Skeletal muscle satellite cell (primary cell): ENCODE results near the gene TMOD2.

ENCODE experiments used
- H3K27me3 ChIP-seq: 2 replicates; pipeline ENCODE4 v1.7.0; 2013; ENCODE audit warnings: low read length; ENCODE audit not compliant: control insufficient read depth, insufficient read depth
- H3K36me3 ChIP-seq: 2 replicates; pipeline ENCODE4 v1.7.0; 2013; ENCODE audit warnings: mild to moderate bottlenecking, control low read depth, low read length; ENCODE audit not compliant: insufficient read depth
- H3K4me1 ChIP-seq: 2 replicates; pipeline ENCODE4 v1.7.0; 2013; ENCODE audit warnings: low read length; ENCODE audit not compliant: control insufficient read depth, insufficient read depth
- H3K4me2 ChIP-seq: 2 replicates; pipeline ENCODE4 v1.7.0; 2013; ENCODE audit warnings: mild to moderate bottlenecking, low read length
- H3K4me3 ChIP-seq: 2 replicates; pipeline ENCODE4 v1.7.0; 2013; ENCODE audit warnings: low read length
- H3K9ac ChIP-seq: 2 replicates; pipeline ENCODE4 v1.7.0; 2013; ENCODE audit warnings: mild to moderate bottlenecking, low read depth, low read length, moderate library complexity
- H3K9me3 ChIP-seq: replicated peaks from 2 replicates; pipeline ENCODE4 v1.7.0; 2013; ENCODE audit warnings: mild to moderate bottlenecking, control low read depth, low read length

Gene TMOD2

DNA sequence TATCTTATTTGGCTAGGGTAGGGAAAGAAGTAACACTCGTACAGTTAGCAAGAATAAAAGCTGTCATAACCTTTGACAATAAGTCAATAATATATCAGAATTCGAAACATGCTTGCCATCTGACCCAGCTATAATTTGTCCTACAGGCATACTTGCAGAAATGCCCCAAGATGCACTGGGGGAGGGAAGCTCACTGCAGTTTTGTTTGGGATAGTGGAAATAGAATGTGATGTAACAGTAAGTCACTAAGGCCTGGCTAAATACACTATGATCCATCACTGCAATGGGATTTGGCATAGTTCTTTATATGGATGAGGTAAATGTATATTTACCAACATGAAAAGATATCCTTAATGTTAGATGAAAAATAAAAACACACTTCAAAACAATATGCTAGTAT lies 52.6 kb downstream of the TMOD2 start:
- Histone ChIP-seq H3K36me3 (peaks cover 3% of the 10 kb centered on the region), H3K27me3 (no peaks in the 10 kb centered on the region), H3K4me2 (no peak overlapping the region), H3K9me3 (no peaks in the 10 kb centered on the region), H3K4me1 (no peaks in the 10 kb centered on the region), H3K4me3 (no peak overlapping the region), H3K9ac (no peak overlapping the region)

- no peak overlapping the region for H3K9ac ChIP-seq
- H3K4me3 ChIP-seq, result no peak overlapping the region
- peaks cover 3% of the 10 kb centered on the region for H3K36me3 ChIP-seq
- H3K4me1 ChIP-seq, result no peaks in the 10 kb centered on the region
- H3K4me2 ChIP-seq, result no peak overlapping the region
- H3K27me3 ChIP-seq, result no peaks in the 10 kb centered on the region
- no peaks in the 10 kb centered on the region for H3K9me3 ChIP-seq
These were observed 54.7 kb downstream of the TMOD2 start for GRCh38 chr15:51806123-51806522.

DNA sequence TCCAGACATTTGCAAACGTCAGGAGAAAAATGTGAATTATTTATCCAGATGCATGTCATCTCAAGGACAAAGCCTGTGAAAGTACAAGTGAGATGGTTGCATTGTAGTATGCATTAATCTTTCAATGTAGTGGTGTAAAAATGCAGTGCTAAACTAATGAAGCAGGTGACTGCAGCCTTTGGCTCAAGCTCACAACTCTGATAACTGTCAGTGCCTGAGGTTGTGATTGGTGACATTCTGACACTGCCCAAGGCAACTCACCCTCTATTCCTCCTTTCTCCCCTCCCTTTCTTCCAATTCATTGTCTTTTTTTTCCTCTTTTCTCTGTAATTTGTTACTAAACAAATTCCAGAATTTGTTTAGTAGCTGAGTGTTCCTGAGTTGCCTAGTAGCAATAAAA lies 58.1 kb downstream of the TMOD2 start:
- Histone ChIP-seq H3K36me3 (peaks cover 3% of the 10 kb centered on the region), H3K27me3 (no peaks in the 10 kb centered on the region), H3K9me3 (no peaks in the 10 kb centered on the region), H3K4me2 (no peak overlapping the region), H3K4me1 (no peaks in the 10 kb centered on the region), H3K4me3 (no peak overlapping the region), H3K9ac (no peak overlapping the region)

DNA sequence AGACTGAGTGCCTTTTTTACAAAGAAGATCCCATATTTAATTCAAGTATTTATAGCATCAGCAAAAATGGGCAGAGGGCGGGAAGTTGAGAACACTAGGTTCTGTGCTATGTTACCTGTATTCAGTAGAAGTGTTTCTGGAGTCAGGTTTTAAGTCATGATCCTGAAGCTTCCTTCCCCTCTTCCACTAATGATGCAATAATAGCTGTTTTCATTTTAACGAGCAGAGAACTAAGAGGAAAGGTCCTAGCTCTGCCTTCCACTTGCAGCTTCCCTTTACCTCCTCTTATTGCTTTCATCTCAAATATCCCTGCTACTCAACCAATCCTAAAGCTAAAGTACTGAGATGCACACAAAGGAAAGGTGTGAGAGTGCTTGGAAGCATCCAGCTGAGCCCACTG lies 61.2 kb downstream of the TMOD2 start:
- H3K4me2 ChIP-seq, result no peak overlapping the region
- H3K9me3 ChIP-seq, result no peaks in the 10 kb centered on the region
- no peak overlapping the region for H3K4me3 ChIP-seq
- H3K27me3 ChIP-seq, result no peaks in the 10 kb centered on the region
- no peaks in the 10 kb centered on the region for H3K4me1 ChIP-seq
- no peaks in the 10 kb centered on the region for H3K36me3 ChIP-seq
- H3K9ac ChIP-seq, result no peak overlapping the region

DNA sequence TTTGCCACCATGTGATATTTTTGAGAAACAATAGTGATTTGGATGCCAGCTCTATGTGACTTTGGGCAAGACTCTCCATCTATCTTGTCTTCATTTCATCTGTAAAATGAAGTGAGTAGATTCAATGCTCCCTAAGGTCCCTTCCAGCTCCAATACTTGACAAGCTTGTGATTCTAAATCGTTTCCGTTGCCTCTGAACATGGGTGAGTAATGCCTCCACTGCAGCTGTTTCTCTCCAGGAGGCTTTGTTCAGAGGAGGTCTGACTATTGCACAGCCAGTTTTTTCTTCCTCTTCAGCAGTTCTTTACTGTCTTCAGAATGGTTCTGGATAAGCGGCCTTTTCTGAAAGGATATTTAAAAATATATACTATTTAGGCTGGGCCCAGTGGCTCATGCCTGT lies 63.2 kb downstream of the TMOD2 start:
- no peaks in the 10 kb centered on the region for H3K27me3 ChIP-seq
- H3K4me3 ChIP-seq, result no peak overlapping the region
- H3K9me3 ChIP-seq, result no peaks in the 10 kb centered on the region
- no peaks in the 10 kb centered on the region for H3K4me1 ChIP-seq
- H3K4me2 ChIP-seq, result no peak overlapping the region
- H3K36me3 ChIP-seq, result no peaks in the 10 kb centered on the region
- H3K9ac ChIP-seq, result no peak overlapping the region

DNA sequence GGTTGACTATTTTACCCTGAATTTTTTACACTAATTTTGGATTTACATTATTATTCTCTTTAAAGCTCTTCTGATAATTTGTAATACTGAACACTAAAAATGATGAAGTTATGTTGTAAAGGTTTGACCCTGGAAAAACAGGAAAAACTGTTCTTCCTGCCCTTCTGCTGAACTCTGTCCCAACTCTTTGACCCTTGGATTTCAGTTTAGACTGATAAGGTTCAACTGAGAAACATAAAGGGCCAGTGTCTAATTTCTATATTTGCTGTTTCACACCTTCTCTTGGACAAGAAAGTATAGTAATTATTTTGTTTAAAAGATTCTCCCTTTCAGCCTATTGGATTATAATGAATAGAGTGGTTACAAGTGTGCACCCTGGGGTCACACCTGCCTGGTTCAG lies 65.2 kb downstream of the TMOD2 start:
- Histone ChIP-seq H3K36me3 (no peaks in the 10 kb centered on the region), H3K4me1 (no peaks in the 10 kb centered on the region), H3K4me3 (no peak overlapping the region), H3K27me3 (no peaks in the 10 kb centered on the region), H3K9ac (no peak overlapping the region), H3K9me3 (peaks cover 3% of the 10 kb centered on the region), H3K4me2 (no peak overlapping the region)

DNA sequence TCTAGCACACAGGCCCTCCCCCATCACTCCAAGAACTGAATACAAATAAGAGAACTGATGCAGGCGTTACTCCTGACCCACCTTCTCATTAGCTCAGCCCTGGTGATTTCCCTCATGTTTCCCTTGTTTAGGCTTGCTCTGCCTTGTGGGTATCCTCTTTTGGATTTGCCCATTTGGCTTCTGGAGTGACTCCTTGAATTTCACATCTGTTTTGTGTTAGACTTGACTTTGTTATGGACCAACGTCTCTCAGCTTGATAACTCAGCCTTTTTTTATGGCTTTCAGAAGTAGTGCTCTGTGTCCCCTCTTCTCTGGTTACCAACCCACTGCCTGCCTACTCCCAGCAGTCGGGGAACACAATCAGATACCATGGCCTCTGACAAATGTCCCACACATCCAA lies 66.8 kb downstream of the TMOD2 start:
- H3K9me3 ChIP-seq, result peaks cover 3% of the 10 kb centered on the region
- H3K4me2 ChIP-seq, result no peak overlapping the region
- H3K4me1 ChIP-seq, result no peaks in the 10 kb centered on the region
- no peaks in the 10 kb centered on the region for H3K36me3 ChIP-seq
- H3K27me3 ChIP-seq, result no peaks in the 10 kb centered on the region
- H3K4me3 ChIP-seq, result no peak overlapping the region
- no peak overlapping the region for H3K9ac ChIP-seq

DNA sequence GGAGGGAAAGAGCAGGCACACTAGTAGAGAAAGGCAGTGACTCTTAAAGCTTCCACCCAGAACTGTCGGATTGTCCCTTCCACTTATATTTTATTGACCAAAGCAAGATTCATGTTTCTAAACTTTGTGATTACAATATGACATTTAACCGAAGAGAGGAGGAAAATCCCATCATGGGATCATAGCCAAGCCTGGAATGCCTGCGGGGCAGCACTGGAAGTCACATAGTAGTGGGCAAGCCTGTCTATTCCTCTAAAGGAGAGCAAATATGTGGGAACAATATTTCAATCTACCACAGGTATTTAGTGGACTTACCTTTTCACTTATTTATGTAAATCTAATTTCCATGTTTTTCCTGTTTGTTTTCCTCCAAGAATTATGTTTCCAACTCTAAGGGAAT lies 74.3 kb downstream of the TMOD2 start:
- no peak overlapping the region for H3K4me3 ChIP-seq
- H3K4me2 ChIP-seq, result no peak overlapping the region
- H3K9me3 ChIP-seq, result peaks cover 3% of the 10 kb centered on the region
- H3K27me3 ChIP-seq, result no peaks in the 10 kb centered on the region
- H3K36me3 ChIP-seq, result no peaks in the 10 kb centered on the region
- H3K9ac ChIP-seq, result no peak overlapping the region
- H3K4me1 ChIP-seq, result peaks cover 10% of the 10 kb centered on the region

GRCh38 chr15:51828621-51829375 lies 77.4 kb downstream of the TMOD2 start:
- Histone ChIP-seq H3K4me2 (peak overlapping the region; percentile 83), H3K4me3 (peak overlapping the region; percentile 82)

GRCh38 chr15:51829376-51830275 lies 78.2 kb downstream of the TMOD2 start, which contains the start of gene TMOD3:
Gene TMOD3 (plus strand): TSS chr15:51829653. CDS start chr15:51862885, 33,232 bp downstream.
- Histone ChIP-seq H3K27me3 (no peaks in the 10 kb centered on the region), H3K4me2 (peak within 1 kb of the TSS; percentile 83), H3K36me3 (no peaks in the 10 kb centered on the region), H3K9ac (peak within 1 kb of the TSS; percentile 86), H3K4me3 (peak within 1 kb of the TSS; percentile 82), H3K4me1 (peaks cover 32% of the 10 kb centered on the region), H3K9me3 (no peaks in the 10 kb centered on the region)

More at GRCh38 chr15:51828621-51829375, 77.4 kb downstream of the TMOD2 start:
- no peaks in the 10 kb centered on the region for H3K36me3 ChIP-seq
- H3K9ac ChIP-seq, result no peak overlapping the region
- H3K4me1 ChIP-seq, result peaks cover 29% of the 10 kb centered on the region
- no peaks in the 10 kb centered on the region for H3K9me3 ChIP-seq
- no peaks in the 10 kb centered on the region for H3K27me3 ChIP-seq

- Histone ChIP-seq H3K4me2 (peak overlapping the region; percentile 83), H3K9ac (peak overlapping the region; percentile 86), H3K4me3 (peak overlapping the region; percentile 82), H3K36me3 (no peaks in the 10 kb centered on the region), H3K9me3 (no peaks in the 10 kb centered on the region), H3K4me1 (peaks cover 39% of the 10 kb centered on the region), H3K27me3 (no peaks in the 10 kb centered on the region)
These were observed 78.9 kb downstream of the TMOD2 start for GRCh38 chr15:51830276-51830806.
